MM.1S (cell line): Measurements from ENCODE around the gene EMID1.

Source experiments
- CTCF ChIP-seq: fragments of 300-600 bp; sonication (generic); IDR thresholded peaks from 2 replicates; pipeline ENCODE4 v1.5.1; 2016; ENCODE audit warnings: antibody characterized with exemption, low read length, mixed read lengths
- EZH2 ChIP-seq: fragments of 300-600 bp; sonication (generic); optimal IDR thresholded peaks from 2 replicates; pipeline ENCODE3; 2017; ENCODE audit warnings: low read depth, mild to moderate bottlenecking, antibody characterized with exemption, low read length, mixed read lengths

DNA sequence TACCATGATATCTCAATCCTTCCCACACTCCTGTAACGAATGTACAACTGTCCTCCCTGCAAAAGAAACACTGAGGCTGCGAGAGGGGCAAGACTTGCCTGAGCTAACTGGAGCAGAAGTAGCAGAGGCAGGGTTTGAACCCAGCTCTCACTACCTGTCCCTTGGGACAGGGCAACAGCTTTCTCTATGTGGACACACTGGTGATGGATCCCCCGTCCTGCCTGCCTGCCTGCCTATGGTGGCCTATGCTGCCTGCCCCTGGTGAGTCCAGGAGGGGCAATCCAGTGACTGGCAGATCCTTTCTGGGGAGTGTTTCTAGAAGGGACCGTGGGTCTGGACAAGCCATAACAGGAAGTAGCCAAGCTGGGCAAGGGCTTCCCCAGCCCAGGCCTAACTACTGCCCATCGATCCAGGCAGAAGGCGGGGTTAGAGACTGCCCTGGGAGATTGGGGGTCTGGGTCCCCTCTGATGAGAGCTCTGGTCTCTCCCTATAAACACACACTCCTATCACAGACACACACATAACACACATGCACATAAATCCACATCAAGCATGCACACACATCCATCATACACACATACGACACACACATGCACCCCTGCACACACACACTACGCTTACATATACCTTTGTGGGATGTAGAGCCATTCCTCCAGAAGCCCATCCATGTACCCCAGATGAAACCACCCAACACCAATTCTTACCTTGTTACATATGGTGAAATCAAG, 1.1 kb upstream of the EMID1 start:
- no peak for TF ChIP-seq CTCF
- no peak for TF ChIP-seq EZH2
